Measurements from ENCODE around the gene APOBEC3B. TPM values are rescaled to one million over a fixed set of nuclear protein-coding genes. Genes with fewer than 3 reads are reported as not detected.
A peak's percentile ranks its signal among the peaks of the same experiment; 100 is the strongest.

Gene APOBEC3B
- polyA plus RNA-seq, result 3.8 TPM
- long read RNA-seq, donor 1, result 0 reads
- long read RNA-seq, donor 2, partial matches to known transcripts, result 5 of 6 reads
- long read RNA-seq, donor 2, other reads (novel, unspliced or antisense), result 0 of 6 reads
- long read RNA-seq, donor 3, result 0 reads
- long read RNA-seq, donor 4, result 0 reads
- long read RNA-seq, donor 5, result 0 reads
- long read RNA-seq, donor 6, partial matches to known transcripts, result 0 of 1 reads
- long read RNA-seq, donor 6, other reads (novel, unspliced or antisense), result 0 of 1 reads
- long read RNA-seq, donor 7, partial matches to known transcripts, result 0 of 2 reads
- long read RNA-seq, donor 7, other reads (novel, unspliced or antisense), result 0 of 2 reads
- long read RNA-seq, donor 8, transcript APOBEC3B-201 (8 exons, 1,533 nt), result major isoform, 8 of 13 reads
- long read RNA-seq, donor 8, partial matches to known transcripts, result 5 of 13 reads
- long read RNA-seq, donor 8, other reads (novel, unspliced or antisense), result 0 of 13 reads
- long read RNA-seq, donor 9, partial matches to known transcripts, result 0 of 3 reads
- long read RNA-seq, donor 9, other reads (novel, unspliced or antisense), result 0 of 3 reads
- long read RNA-seq, donor 10, partial matches to known transcripts, result 0 of 1 reads
- long read RNA-seq, donor 10, other reads (novel, unspliced or antisense), result 0 of 1 reads
- long read RNA-seq, donor 11, transcript APOBEC3B-201 (8 exons, 1,533 nt), result major isoform, 5 of 5 reads
- long read RNA-seq, donor 11, partial matches to known transcripts, result 0 of 5 reads
- long read RNA-seq, donor 11, other reads (novel, unspliced or antisense), result 0 of 5 reads

- H3K4me3 ChIP-seq (ENCODE audit: low read length), result peak within 1 kb of the TSS; percentile 37
- H3K4me1 ChIP-seq (ENCODE audit: control insufficient read depth, insufficient read depth, low read length), result peaks cover 7% of the 10 kb centered on the region
- peak within 1 kb of the TSS; percentile 68 for H3K27ac ChIP-seq (ENCODE audit: low read length)
- H3K36me3 ChIP-seq (ENCODE audit: control insufficient read depth, insufficient read depth, low read length), result no peaks in the 10 kb centered on the region
- peak; percentile 85 to 88 for DNase-seq
- WGBS (ENCODE audit: insufficient coverage, low lambda C conversion rate), result no CpG with 5 or more reads among the region's 16 CpGs
- no peaks in the 10 kb centered on the region for H3K27me3 ChIP-seq (ENCODE audit: control insufficient read depth, insufficient read depth, low read length)
- H3K9me3 ChIP-seq (ENCODE audit: control insufficient read depth, low read depth, low read length), result peaks cover 2% of the 10 kb centered on the region
Observed at GRCh38 chr22:38981992-38982927, at the start of gene APOBEC3B. Gene APOBEC3B (plus strand): TSS chr22:38982347. CDS start chr22:38982454, 107 bp downstream.

GRCh38 chr22:38935023-38935422 is 47.1 kb upstream of the APOBEC3B start:
- no peaks in the 10 kb centered on the region for H3K9me3 ChIP-seq (ENCODE audit: control insufficient read depth, low read depth, low read length)
- H3K4me3 ChIP-seq (ENCODE audit: low read length), result no peak overlapping the region
- 20% methylated on average over 1 of the region's 8 CpGs for WGBS (ENCODE audit: insufficient coverage, low lambda C conversion rate)
- DNase-seq, result peak; percentile 89 to 95
- no peak overlapping the region for H3K27ac ChIP-seq (ENCODE audit: low read length)
- no peaks in the 10 kb centered on the region for H3K36me3 ChIP-seq (ENCODE audit: control insufficient read depth, insufficient read depth, low read length)
- H3K4me1 ChIP-seq (ENCODE audit: control insufficient read depth, insufficient read depth, low read length), result peaks cover 24% of the 10 kb centered on the region
- H3K27me3 ChIP-seq (ENCODE audit: control insufficient read depth, insufficient read depth, low read length), result no peaks in the 10 kb centered on the region

DNA sequence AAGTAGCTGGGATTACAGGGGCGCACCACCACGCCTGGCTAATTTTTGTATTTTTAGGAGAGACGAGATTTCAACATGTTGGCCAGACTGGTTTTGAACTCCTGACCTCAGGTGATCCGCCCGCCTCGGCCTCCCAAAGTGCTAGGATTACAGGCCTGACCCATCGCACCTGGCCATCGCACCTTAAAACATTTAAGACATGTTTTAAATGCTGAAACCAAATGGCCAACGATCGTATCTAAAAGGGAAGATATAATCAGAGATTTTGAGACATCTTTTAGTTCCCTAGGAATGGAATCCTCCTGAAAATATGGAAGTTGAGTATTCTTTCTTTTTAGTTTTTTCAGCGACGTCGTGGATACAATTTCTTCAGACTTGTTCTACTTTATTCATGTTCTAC is 46.5 kb upstream of the APOBEC3B start:
- H3K4me3 ChIP-seq (ENCODE audit: low read length), result no peak overlapping the region
- 100% methylated on average over 2 of the region's 13 CpGs for WGBS (ENCODE audit: insufficient coverage, low lambda C conversion rate)
- no peak for DNase-seq
- H3K9me3 ChIP-seq (ENCODE audit: control insufficient read depth, low read depth, low read length), result no peaks in the 10 kb centered on the region
- H3K4me1 ChIP-seq (ENCODE audit: control insufficient read depth, insufficient read depth, low read length), result peaks cover 20% of the 10 kb centered on the region
- no peaks in the 10 kb centered on the region for H3K36me3 ChIP-seq (ENCODE audit: control insufficient read depth, insufficient read depth, low read length)
- H3K27ac ChIP-seq (ENCODE audit: low read length), result no peak overlapping the region
- no peaks in the 10 kb centered on the region for H3K27me3 ChIP-seq (ENCODE audit: control insufficient read depth, insufficient read depth, low read length)

DNA sequence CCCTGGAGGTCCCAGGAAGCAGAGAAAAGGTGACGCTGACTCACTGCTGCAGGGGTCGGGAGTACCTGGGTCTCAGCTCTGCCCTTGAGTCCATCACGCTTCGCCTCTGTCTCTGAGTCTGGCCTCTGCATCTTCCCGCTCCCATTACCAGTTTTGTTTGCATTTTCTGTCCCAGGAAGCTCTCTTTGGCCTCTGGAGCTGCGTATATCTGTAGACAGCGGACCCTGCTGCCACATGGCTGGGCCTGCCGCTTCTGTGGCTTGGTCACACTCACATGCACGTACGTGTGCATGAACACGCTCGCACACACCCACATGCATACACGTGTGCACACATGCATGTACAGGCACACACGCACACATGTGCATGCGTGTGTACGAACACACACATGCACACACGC is 45.6 kb upstream of the APOBEC3B start:
- WGBS (ENCODE audit: insufficient coverage, low lambda C conversion rate), result no CpG with 5 or more reads among the region's 17 CpGs
- Histone ChIP-seq H3K4me3 (ENCODE audit: low read length) (no peak overlapping the region), H3K9me3 (ENCODE audit: control insufficient read depth, low read depth, low read length) (no peaks in the 10 kb centered on the region), H3K4me1 (ENCODE audit: control insufficient read depth, insufficient read depth, low read length) (peaks cover 19% of the 10 kb centered on the region), H3K36me3 (ENCODE audit: control insufficient read depth, insufficient read depth, low read length) (no peaks in the 10 kb centered on the region), H3K27ac (ENCODE audit: low read length) (no peak overlapping the region), H3K27me3 (ENCODE audit: control insufficient read depth, insufficient read depth, low read length) (no peaks in the 10 kb centered on the region)
- DNase-seq, result no peak

DNA sequence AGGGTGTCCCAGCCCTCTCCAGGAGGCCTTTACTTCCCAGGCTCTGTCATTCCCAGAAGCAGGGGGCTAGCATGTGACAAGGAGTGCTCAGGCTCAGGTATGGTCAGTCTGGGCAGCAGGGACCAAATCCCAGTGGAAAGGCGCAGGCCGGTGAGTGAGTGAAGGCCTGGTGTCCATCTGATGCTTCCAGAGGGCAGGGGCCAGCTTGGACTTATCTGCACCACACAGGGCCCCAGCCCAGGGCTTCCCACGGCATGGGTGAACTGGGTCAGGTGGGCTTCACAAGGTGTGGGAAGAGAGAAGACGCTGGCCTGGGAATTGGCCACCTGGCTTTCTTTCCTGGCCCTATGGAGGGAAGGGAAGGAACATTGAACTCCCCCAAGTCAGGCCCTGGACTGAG is 45.1 kb upstream of the APOBEC3B start:
- no peak for DNase-seq
- Histone ChIP-seq H3K9me3 (ENCODE audit: control insufficient read depth, low read depth, low read length) (no peaks in the 10 kb centered on the region), H3K27ac (ENCODE audit: low read length) (no peak overlapping the region), H3K4me1 (ENCODE audit: control insufficient read depth, insufficient read depth, low read length) (peaks cover 19% of the 10 kb centered on the region), H3K4me3 (ENCODE audit: low read length) (no peak overlapping the region), H3K36me3 (ENCODE audit: control insufficient read depth, insufficient read depth, low read length) (no peaks in the 10 kb centered on the region), H3K27me3 (ENCODE audit: control insufficient read depth, insufficient read depth, low read length) (no peaks in the 10 kb centered on the region)
- WGBS (ENCODE audit: insufficient coverage, low lambda C conversion rate), result no CpG with 5 or more reads among the region's 4 CpGs

GRCh38 chr22:38937541-38937940 is 44.6 kb upstream of the APOBEC3B start:
- no CpG with 5 or more reads among the region's 12 CpGs for WGBS (ENCODE audit: insufficient coverage, low lambda C conversion rate)
- no peak for DNase-seq
- no peak overlapping the region for H3K4me3 ChIP-seq (ENCODE audit: low read length)
- peaks cover 19% of the 10 kb centered on the region for H3K4me1 ChIP-seq (ENCODE audit: control insufficient read depth, insufficient read depth, low read length)
- no peaks in the 10 kb centered on the region for H3K9me3 ChIP-seq (ENCODE audit: control insufficient read depth, low read depth, low read length)
- no peak overlapping the region for H3K27ac ChIP-seq (ENCODE audit: low read length)
- no peaks in the 10 kb centered on the region for H3K36me3 ChIP-seq (ENCODE audit: control insufficient read depth, insufficient read depth, low read length)
- H3K27me3 ChIP-seq (ENCODE audit: control insufficient read depth, insufficient read depth, low read length), result no peaks in the 10 kb centered on the region

DNA sequence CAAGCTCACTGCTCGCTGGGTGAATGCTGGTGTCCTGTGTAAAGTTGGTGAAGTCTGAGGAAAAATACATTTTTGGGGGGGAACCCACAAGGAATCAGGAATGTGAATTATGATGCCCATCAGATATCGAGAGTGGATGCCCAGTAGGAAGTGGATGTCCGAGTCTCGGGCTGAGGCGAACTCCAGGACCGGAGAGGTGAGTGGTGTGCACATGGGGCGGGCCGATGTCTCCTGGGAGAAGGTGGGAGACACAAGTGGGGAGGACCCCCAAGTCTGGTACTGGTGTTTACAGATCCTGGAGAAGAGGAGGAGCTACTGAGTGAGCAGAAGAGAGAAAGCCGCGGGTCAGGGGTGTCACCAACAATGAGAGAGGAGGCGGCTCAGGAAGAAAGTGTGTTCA is 43.9 kb upstream of the APOBEC3B start:
- Histone ChIP-seq H3K36me3 (ENCODE audit: control insufficient read depth, insufficient read depth, low read length) (no peaks in the 10 kb centered on the region), H3K9me3 (ENCODE audit: control insufficient read depth, low read depth, low read length) (no peaks in the 10 kb centered on the region)

DNA sequence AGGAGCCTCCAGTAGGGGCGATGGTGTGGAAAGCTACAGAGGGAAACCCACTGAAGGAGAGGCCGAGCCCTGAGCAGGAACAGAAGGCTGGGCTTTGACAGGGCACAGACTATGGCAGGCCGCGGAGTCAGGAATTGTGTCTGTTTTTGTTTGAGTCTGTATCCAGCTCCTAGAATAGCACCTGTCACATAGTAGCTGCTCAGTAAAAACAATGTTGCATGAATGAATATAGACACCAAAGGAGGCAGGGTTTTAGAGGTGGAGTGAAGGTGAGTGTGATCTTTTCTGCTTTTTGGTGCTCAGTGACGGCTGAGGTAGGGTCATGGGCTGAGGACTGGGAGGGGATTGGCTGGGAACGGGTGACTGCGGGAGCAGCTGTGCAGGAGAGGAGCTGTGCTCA is 43.2 kb upstream of the APOBEC3B start:
- H3K4me3 ChIP-seq (ENCODE audit: low read length), result no peak overlapping the region
- no CpG with 5 or more reads among the region's 7 CpGs for WGBS (ENCODE audit: insufficient coverage, low lambda C conversion rate)
- DNase-seq, result no peak

More for the DNA sequence above, 43.9 kb upstream of the APOBEC3B start:
- WGBS (ENCODE audit: insufficient coverage, low lambda C conversion rate), result 100% methylated on average over 1 of the region's 11 CpGs
- Histone ChIP-seq H3K4me1 (ENCODE audit: control insufficient read depth, insufficient read depth, low read length) (peaks cover 19% of the 10 kb centered on the region), H3K27me3 (ENCODE audit: control insufficient read depth, insufficient read depth, low read length) (no peaks in the 10 kb centered on the region), H3K4me3 (ENCODE audit: low read length) (no peak overlapping the region), H3K27ac (ENCODE audit: low read length) (no peak overlapping the region)
- DNase-seq, result no peak

DNA sequence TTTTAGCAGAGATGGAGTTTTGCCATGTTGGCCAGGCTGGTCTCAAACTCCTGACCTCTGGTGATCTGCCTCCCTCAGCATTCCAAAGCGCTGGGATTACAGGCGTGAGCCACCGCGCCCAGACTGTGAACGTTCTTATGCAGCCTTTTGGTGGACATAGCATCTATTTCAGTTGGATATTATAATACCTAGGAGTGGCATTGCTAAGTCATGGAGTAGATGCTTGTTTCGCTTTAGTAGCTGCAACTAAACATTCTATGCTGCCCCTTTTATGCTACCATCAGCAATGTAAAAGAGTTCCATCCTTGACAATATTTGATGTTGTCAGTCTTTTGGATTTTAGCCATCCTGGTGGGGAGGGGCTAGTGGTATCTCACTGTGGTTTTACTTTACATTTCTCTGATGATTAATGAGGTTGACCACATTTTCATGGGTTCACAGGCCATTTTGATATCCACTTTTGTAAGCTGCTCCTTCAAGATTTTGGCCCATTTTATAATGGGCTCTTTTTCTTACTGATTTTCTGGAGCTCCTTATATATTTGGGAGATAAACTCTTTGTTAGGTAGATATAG is 41.2 kb upstream of the APOBEC3B start:
- Histone ChIP-seq H3K36me3 (ENCODE audit: control insufficient read depth, insufficient read depth, low read length) (no peaks in the 10 kb centered on the region), H3K4me3 (ENCODE audit: low read length) (no peak overlapping the region), H3K27me3 (ENCODE audit: control insufficient read depth, insufficient read depth, low read length) (peaks cover 2% of the 10 kb centered on the region), H3K9me3 (ENCODE audit: control insufficient read depth, low read depth, low read length) (no peaks in the 10 kb centered on the region), H3K27ac (ENCODE audit: low read length) (no peak overlapping the region), H3K4me1 (ENCODE audit: control insufficient read depth, insufficient read depth, low read length) (peaks cover 2% of the 10 kb centered on the region)
- no CpG with 5 or more reads among the region's 6 CpGs for WGBS (ENCODE audit: insufficient coverage, low lambda C conversion rate)
- no peak for DNase-seq

More for the DNA sequence above, 43.2 kb upstream of the APOBEC3B start:
- Histone ChIP-seq H3K4me1 (ENCODE audit: control insufficient read depth, insufficient read depth, low read length) (peaks cover 16% of the 10 kb centered on the region), H3K27me3 (ENCODE audit: control insufficient read depth, insufficient read depth, low read length) (peaks cover 2% of the 10 kb centered on the region), H3K27ac (ENCODE audit: low read length) (no peak overlapping the region), H3K9me3 (ENCODE audit: control insufficient read depth, low read depth, low read length) (no peaks in the 10 kb centered on the region), H3K36me3 (ENCODE audit: control insufficient read depth, insufficient read depth, low read length) (no peaks in the 10 kb centered on the region)
